VCaP (cell line): Measurements from ENCODE around the gene CDK13.
"Not testable (repeated sequence)": the region's sequence is repeated elsewhere in the genome, so short reads cannot be mapped to it uniquely, and the experiment has no call there.

Experiments used
- H3K27ac ChIP-seq: fragments of 450-650 bp; 2 replicates; pipeline ENCODE4 v1.5.1; 2017
- CTCF ChIP-seq: fragments of 450-650 bp; conservative IDR thresholded peaks from 2 replicates; pipeline ENCODE4 v1.5.1; 2017; ENCODE audit warnings: mild to moderate bottlenecking, moderate library complexity

The CDK13 gene

DNA sequence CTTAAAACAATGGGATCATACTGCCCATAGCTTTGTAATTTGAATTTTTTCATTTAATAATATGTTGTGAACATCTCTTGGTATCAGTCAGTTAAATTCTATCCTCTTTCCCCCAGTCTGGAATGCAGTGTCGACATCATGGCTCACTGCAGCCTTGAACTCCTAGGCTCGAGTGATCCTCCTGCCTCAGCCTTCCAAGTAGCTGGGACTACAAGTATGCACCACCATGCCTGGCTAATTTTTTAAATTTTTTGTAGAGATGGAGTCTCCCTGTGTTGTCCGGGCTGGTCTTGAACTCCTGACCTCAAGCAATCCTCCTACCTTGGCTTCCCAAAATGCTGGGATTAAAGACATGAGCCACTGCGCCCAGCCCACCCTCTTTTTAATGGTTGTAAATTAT is 149.8 kb downstream of the CDK13 start:
- no peak for TF ChIP-seq CTCF
- H3K27ac ChIP-seq: no peak overlapping the region

GRCh38 chr7:40101201-40101600 is 151.1 kb downstream of the CDK13 start:
- no peak for TF ChIP-seq CTCF
- H3K27ac ChIP-seq: no peak overlapping the region

DNA sequence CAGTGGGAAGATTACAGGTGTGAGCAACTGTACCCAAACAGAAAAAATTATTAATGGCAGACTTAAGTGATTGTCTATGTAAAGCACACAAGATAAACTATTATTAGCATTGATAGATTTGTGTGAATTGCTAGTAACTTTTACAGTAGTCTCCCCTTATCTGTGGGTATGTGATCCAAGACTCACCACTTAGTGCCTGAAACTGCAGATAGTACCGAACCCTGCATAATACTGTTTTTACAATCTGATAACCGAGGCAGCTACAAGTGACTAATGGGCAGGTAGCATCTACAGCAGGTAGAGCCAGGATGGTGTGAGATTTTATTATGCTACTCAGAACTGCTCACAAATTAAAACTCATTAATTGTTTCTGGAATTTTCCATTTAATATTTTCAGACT is 152.8 kb downstream of the CDK13 start:
- H3K27ac ChIP-seq: no peak overlapping the region
- TF ChIP-seq CTCF: no peak

GRCh38 chr7:40105879-40106473 is 155.9 kb downstream of the CDK13 start:
- no peak overlapping the region for H3K27ac ChIP-seq
- TF ChIP-seq CTCF: no peak

GRCh38 chr7:40115936-40116335 is 165.9 kb downstream of the CDK13 start:
- no peak overlapping the region for H3K27ac ChIP-seq
- no peak for TF ChIP-seq CTCF

DNA sequence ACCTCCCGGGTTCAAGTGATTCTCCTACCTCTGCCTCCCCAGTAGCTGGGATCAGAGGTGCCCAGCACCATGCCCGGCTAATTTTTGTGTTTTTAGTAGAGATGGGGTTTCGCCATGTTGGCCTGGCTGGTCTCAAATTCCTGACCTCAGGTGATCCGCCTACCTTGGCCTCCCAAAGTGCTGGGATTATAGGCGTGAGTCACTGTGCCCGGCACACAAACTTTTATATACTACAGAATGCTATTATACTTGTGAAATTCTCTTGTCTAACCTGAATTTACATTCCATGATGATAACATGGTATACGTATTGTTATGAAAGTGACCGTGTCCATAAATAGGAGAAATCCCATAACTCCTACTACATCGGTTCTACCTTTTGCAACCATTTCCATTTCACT is 167.1 kb downstream of the CDK13 start:
- H3K27ac ChIP-seq: not testable (repeated sequence)

DNA sequence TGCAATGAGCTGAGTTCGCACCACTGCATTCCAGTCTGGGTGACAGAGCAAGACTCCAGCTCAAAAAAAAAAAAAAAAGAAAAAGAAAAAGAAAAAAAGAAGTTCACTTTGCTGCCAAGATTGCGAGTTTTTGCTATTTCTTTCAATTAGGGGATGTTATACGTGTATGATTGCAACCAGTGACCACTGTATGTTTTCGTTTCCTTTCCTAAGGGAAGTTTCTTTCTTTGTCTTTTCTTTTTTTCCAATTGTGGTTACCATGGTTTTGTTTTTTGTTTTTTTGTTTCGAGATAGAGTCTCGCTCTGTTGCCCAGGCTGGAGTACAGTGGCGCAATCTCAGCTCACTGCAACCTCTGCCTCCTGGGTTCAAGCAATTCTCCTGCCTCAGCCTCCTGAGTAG is 168.1 kb downstream of the CDK13 start:
- H3K27ac ChIP-seq: not testable (repeated sequence)

- no peak for TF ChIP-seq CTCF
Measured at GRCh38 chr7:40120020-40120419, 170.0 kb downstream of the CDK13 start.

DNA sequence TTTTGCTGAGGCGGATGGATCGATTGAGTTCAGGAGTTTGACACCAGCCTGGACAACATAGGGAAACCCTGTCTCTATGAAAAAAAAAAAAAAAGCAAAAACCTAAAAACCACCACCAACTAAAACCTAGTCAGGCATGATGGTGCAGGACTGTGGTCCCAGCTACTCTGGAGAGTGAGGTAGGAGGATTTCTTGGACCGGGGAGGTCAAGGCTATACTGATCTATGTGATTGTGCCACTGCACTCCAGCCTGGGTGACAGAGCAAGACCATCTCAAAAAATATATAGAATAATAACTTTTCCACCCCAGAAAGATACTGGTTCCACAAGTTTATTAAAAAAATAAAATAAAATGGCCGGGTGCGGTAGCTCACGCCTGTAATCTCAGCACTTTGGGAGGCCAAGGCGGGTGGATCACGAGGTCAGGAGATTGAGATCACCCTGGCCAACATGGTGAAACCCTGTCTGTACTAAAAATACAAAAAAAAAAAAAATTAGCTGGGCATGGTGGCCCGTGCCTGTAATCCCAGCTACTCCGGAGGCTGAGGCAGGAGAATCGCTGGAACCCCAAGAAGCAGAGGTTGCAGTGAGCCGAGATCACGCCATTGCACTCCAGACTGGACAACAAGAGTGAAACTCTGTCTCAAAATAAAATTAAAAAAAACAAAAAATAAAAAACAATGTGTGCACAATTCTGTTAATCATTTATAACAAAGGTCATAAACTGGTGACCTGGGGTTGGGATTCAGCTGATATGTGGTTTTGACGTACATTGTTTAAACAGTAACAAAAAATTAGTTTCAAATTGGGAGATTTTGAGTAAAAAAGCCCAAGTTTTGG is 172.3 kb downstream of the CDK13 start:
- H3K27ac ChIP-seq: not testable (repeated sequence)

More at GRCh38 chr7:40120020-40120419, 170.0 kb downstream of the CDK13 start:
- no peak overlapping the region for H3K27ac ChIP-seq
